HEK293 (cell line): ENCODE results near the gene SART3.

ENCODE experiments used
- EGR2 ChIP-seq: fragments of 450-650 bp; formaldehyde crosslinking; IDR thresholded peaks from 2 replicates; pipeline ENCODE4 v1.5.1; 2016; ENCODE audit warnings: low read depth, missing biosample characterization, missing genetic modification characterization
- HOXA7 ChIP-seq: sonication (generic); formaldehyde crosslinking; IDR thresholded peaks from 2 replicates; pipeline ENCODE4 v1.8.1; 2022; ENCODE audit warnings: missing genetic modification reagents, borderline replicate concordance
- KLF10 ChIP-seq: fragments of 450-650 bp; IDR thresholded peaks from 2 replicates; pipeline ENCODE4 v1.5.1; 2018; ENCODE audit warnings: missing biosample characterization, mild to moderate bottlenecking, missing genetic modification characterization
- REPIN1 ChIP-seq: fragments of 450-650 bp; formaldehyde crosslinking; IDR thresholded peaks from 2 replicates; pipeline ENCODE4 v1.5.1; 2017; ENCODE audit warnings: missing biosample characterization, missing genetic modification characterization, low read depth
- YY2 ChIP-seq: fragments of 450-650 bp; formaldehyde crosslinking; IDR thresholded peaks from 2 replicates; pipeline ENCODE4 v1.5.1; 2016; ENCODE audit warnings: missing biosample characterization, missing genetic modification characterization
- ZBTB1 ChIP-seq: fragments of 450-650 bp; formaldehyde crosslinking; IDR thresholded peaks from 2 replicates; pipeline ENCODE4 v1.5.1; 2016; ENCODE audit warnings: missing biosample characterization, missing genetic modification characterization
- ZBTB44 ChIP-seq: fragments of 450-650 bp; IDR thresholded peaks from 2 replicates; pipeline ENCODE4 v1.5.1; 2018; ENCODE audit warnings: missing biosample characterization, mild to moderate bottlenecking, missing genetic modification characterization
- ZNF10 ChIP-seq: fragments of 450-650 bp; formaldehyde crosslinking; IDR thresholded peaks from 2 replicates; pipeline ENCODE4 v1.5.1; 2017; ENCODE audit warnings: missing biosample characterization, missing genetic modification characterization
- ZNF121 ChIP-seq: fragments of 450-650 bp; formaldehyde crosslinking; IDR thresholded peaks from 2 replicates; pipeline ENCODE4 v1.5.1; 2016; ENCODE audit warnings: missing biosample characterization, missing genetic modification characterization
- ZNF132 ChIP-seq: fragments of 450-650 bp; formaldehyde crosslinking; IDR thresholded peaks from 2 replicates; pipeline ENCODE4 v1.5.1; 2017; ENCODE audit warnings: missing biosample characterization, missing genetic modification characterization, borderline replicate concordance
- ZNF148 ChIP-seq: fragments of 450-650 bp; formaldehyde crosslinking; IDR thresholded peaks from 2 replicates; pipeline ENCODE4 v1.5.0; 2017; ENCODE audit warnings: missing biosample characterization, missing genetic modification characterization, borderline replicate concordance
- ZNF202 ChIP-seq: fragments of 450-650 bp; formaldehyde crosslinking; IDR thresholded peaks from 2 replicates; pipeline ENCODE4 v1.5.1; 2016; ENCODE audit warnings: missing biosample characterization, missing genetic modification characterization, borderline replicate concordance
- ZNF211 ChIP-seq: fragments of 450-650 bp; formaldehyde crosslinking; IDR thresholded peaks from 2 replicates; pipeline ENCODE4 v1.5.1; 2016; ENCODE audit warnings: low read depth, missing biosample characterization, missing genetic modification characterization
- ZNF280C ChIP-seq: fragments of 450-650 bp; formaldehyde crosslinking; IDR thresholded peaks from 2 replicates; pipeline ENCODE4 v1.5.1; 2016; ENCODE audit warnings: missing biosample characterization, missing genetic modification characterization
- ZNF302 ChIP-seq: fragments of 450-650 bp; formaldehyde crosslinking; IDR thresholded peaks from 2 replicates; pipeline ENCODE4 v1.5.1; 2016; ENCODE audit warnings: missing biosample characterization, missing genetic modification characterization, low read depth
- ZNF354C ChIP-seq: fragments of 450-650 bp; formaldehyde crosslinking; IDR thresholded peaks from 2 replicates; pipeline ENCODE4 v1.5.1; 2016; ENCODE audit warnings: missing biosample characterization, missing genetic modification characterization, low read depth, borderline replicate concordance
- ZNF366 ChIP-seq: fragments of 450-650 bp; formaldehyde crosslinking; conservative IDR thresholded peaks from 2 replicates; pipeline ENCODE4 v1.5.1; 2016; ENCODE audit warnings: missing biosample characterization, missing genetic modification characterization
- ZNF398 ChIP-seq: fragments of 450-650 bp; formaldehyde crosslinking; IDR thresholded peaks from 2 replicates; pipeline ENCODE4 v1.5.1; 2017; ENCODE audit warnings: missing biosample characterization, missing genetic modification characterization
- ZNF404 ChIP-seq: fragments of 450-650 bp; formaldehyde crosslinking; IDR thresholded peaks from 2 replicates; pipeline ENCODE4 v1.5.1; 2017; ENCODE audit warnings: missing biosample characterization, missing genetic modification characterization
- ZNF529 ChIP-seq: fragments of 450-650 bp; formaldehyde crosslinking; IDR thresholded peaks from 2 replicates; pipeline ENCODE4 v1.5.1; 2017; ENCODE audit warnings: missing genetic modification characterization, missing biosample characterization; ENCODE audit not compliant: insufficient replicate concordance
- ZNF548 ChIP-seq: fragments of 450-650 bp; formaldehyde crosslinking; IDR thresholded peaks from 2 replicates; pipeline ENCODE4 v1.5.1; 2016; ENCODE audit warnings: missing biosample characterization, missing genetic modification characterization
- ZNF549 ChIP-seq: fragments of 450-650 bp; IDR thresholded peaks from 2 replicates; pipeline ENCODE4 v1.5.1; 2018; ENCODE audit warnings: missing biosample characterization, missing genetic modification characterization, mild to moderate bottlenecking, inconsistent platforms, moderate library complexity
- ZNF600 ChIP-seq: fragments of 450-650 bp; formaldehyde crosslinking; IDR thresholded peaks from 2 replicates; pipeline ENCODE4 v1.5.1; 2016; ENCODE audit warnings: missing biosample characterization, missing genetic modification characterization
- ZNF623 ChIP-seq: fragments of 450-650 bp; formaldehyde crosslinking; IDR thresholded peaks from 2 replicates; pipeline ENCODE4 v1.5.1; 2016; ENCODE audit warnings: missing biosample characterization, missing genetic modification characterization
- ZNF626 ChIP-seq: fragments of 450-650 bp; sonication (Bioruptor Pico); formaldehyde crosslinking; IDR thresholded peaks from 2 replicates; pipeline ENCODE4 v1.5.1; 2018; ENCODE audit warnings: missing biosample characterization, missing genetic modification characterization, inconsistent platforms
- ZNF707 ChIP-seq: fragments of 450-650 bp; formaldehyde crosslinking; IDR thresholded peaks from 2 replicates; pipeline ENCODE4 v1.5.1; 2016; ENCODE audit warnings: missing biosample characterization, missing genetic modification characterization
- ZNF830 ChIP-seq: fragments of 450-650 bp; IDR thresholded peaks from 2 replicates; pipeline ENCODE4 v1.5.0; 2018; ENCODE audit warnings: missing biosample characterization, missing genetic modification characterization, low read depth, mild to moderate bottlenecking, moderate library complexity
- ZXDB ChIP-seq: fragments of 450-650 bp; formaldehyde crosslinking; IDR thresholded peaks from 2 replicates; pipeline ENCODE4 v1.5.1; 2016; ENCODE audit warnings: missing biosample characterization, missing genetic modification characterization

Gene SART3

GRCh38 chr12:108514973-108515814, 45.8 kb downstream of the SART3 start, which contains the start of gene FICD (continued):
- TF ChIP-seq ZNF211 (tag by site-specific recombination) (no peak), ZNF10 (no peak; the same call in 1 of the 2 replicates), ZNF280C (tag by site-specific recombination) (no peak), EGR2 (tag by site-specific recombination) (no peak), ZNF600 (tag by site-specific recombination) (no peak; the same call in 1 of the 2 replicates), ZXDB (0 out of 2 replicates have a peak, but pooled peaks have one; percentile 7), ZNF202 (tag by site-specific recombination) (no peak), ZNF398 (tag by site-specific recombination) (peak; percentile 85), ZNF626 (no peak), ZNF121 (no peak), ZBTB1 (no peak), KLF10 (peak; percentile 62; the same call in 1 of the 2 replicates), YY2 (tag by site-specific recombination) (no peak), HOXA7 (CRISPR knock-in tag) (no peak), ZNF548 (tag by site-specific recombination) (no peak), ZNF404 (tag by site-specific recombination) (no peak), ZNF302 (tag by site-specific recombination) (no peak), ZNF707 (tag by site-specific recombination) (no peak), ZNF366 (tag by site-specific recombination) (peak; percentile 32), ZBTB44 (tag by site-specific recombination) (no peak), ZNF132 (tag by site-specific recombination) (no peak), ZNF830 (tag by site-specific recombination) (no peak), ZNF354C (tag by site-specific recombination) (no peak), ZNF148 (tag by site-specific recombination) (no peak), ZNF529 (tag by site-specific recombination) (no peak), ZNF623 (tag by site-specific recombination) (no peak), ZNF549 (tag by site-specific recombination) (no peak), REPIN1 (tag by site-specific recombination) (no peak)
